Erythroblast (primary cell): ENCODE measurements around the gene POLL.

Source experiments
- DNase-seq, 2 experiments: peaks; one replicate each; lab custom pipeline; 2025; lab: John Stamatoyannopoulos, UW
- GATA1 ChIP-seq: IDR thresholded peaks from 2 replicates; pipeline ENCODE4 v1.6.1; 2011; ENCODE audit warnings: low read depth, mild to moderate bottlenecking, control low read depth, low read length, moderate library complexity
- POLR2A ChIP-seq: IDR thresholded peaks from 2 replicates; pipeline ENCODE4 v1.6.1; 2011; ENCODE audit warnings: mild to moderate bottlenecking, low read length

POLL gene

GRCh38 chr10:101571271-101571925 lies 16.7 kb downstream of the POLL start:
- TF ChIP-seq GATA1 (no peak), POLR2A (no peak)
- DNase-seq = peak in 1 of 2 experiments; percentile 38

- DNase-seq = peak; percentile 62 to 70
- no peak for TF ChIP-seq GATA1
- TF ChIP-seq POLR2A = peak; percentile 33
These were observed 17.4 kb downstream of the POLL start for GRCh38 chr10:101570428-101571270.

DNA sequence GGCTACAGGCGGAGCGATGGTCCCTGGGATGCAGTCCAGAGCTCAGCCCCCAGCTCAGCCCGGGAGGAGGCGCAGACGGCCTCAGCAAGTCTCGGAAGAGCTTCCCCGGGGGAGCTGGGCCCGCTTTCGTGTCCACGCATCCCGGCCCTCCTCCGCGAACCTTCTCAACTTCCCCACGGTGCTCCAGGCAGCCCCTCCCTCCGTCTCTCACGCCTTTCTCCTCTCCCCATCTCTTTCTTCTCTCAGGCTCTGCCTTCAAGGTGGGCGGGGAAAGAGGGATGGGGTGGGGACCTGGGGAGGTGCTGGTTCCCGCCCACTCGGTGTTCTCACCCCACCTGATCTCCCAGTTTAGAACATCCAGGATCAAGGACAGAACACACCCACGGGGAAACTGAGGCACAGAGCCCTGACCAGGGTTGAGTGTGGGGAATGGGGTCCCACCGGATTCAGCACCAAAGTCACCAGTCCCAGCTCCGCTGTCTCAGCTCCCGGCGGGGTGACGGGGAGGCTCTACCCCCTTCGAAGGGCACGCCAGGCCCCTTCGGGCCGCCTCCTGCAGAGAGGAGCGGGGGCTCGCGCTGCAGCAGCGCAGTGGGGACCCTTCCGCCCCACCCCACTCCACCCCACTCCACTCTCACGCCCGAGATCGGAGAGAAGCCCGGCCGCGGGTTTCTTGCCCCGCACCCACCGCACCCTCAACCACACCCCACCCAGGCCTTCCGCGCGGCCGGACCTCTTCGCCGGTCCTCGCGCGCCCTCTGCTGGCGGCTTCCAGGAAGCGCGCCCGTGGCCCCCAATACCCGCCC lies 18.2 kb downstream of the POLL start:
- peak; percentile 89 to 95 for DNase-seq
- peak; percentile 26 for TF ChIP-seq POLR2A
- no peak for TF ChIP-seq GATA1

GRCh38 chr10:101569323-101569621 lies 18.8 kb downstream of the POLL start:
- no peak for DNase-seq
- TF ChIP-seq GATA1 (no peak), POLR2A (no peak)

DNA sequence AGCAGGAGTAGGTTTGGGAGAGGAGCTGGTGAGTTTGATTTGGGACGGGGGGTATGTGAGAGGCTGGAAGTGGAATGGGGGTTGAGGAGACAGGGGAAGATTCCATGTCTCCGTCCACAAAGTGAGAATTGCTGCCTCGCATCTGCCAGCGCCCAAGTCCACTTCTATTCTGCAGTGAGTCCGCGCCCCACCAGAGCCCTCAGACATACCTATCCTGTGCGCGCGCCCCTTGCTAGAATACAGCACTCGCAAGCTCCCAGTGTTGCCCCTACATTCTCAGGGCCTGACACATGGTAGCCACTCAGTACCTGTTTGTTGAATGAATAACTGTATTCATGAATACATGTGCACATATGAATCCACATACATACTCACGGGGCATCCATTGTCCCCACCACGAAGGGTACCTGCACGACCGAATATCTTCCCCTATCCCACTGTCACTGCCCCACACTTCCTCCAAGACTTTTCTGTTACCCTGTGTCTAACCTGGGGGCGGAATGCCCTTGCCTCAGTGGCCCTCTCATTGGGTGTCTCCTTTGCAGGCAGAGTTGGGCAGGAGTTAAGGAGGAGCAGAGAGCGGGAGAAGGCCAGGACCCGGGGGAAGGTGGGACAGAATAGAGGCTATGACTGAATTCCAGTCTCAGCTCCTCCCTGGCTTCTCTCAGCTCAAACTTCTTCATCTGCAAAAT lies 19.9 kb downstream of the POLL start:
- no peak for TF ChIP-seq GATA1
- TF ChIP-seq POLR2A = no peak
- peak in 1 of 2 experiments; percentile 23 for DNase-seq

DNA sequence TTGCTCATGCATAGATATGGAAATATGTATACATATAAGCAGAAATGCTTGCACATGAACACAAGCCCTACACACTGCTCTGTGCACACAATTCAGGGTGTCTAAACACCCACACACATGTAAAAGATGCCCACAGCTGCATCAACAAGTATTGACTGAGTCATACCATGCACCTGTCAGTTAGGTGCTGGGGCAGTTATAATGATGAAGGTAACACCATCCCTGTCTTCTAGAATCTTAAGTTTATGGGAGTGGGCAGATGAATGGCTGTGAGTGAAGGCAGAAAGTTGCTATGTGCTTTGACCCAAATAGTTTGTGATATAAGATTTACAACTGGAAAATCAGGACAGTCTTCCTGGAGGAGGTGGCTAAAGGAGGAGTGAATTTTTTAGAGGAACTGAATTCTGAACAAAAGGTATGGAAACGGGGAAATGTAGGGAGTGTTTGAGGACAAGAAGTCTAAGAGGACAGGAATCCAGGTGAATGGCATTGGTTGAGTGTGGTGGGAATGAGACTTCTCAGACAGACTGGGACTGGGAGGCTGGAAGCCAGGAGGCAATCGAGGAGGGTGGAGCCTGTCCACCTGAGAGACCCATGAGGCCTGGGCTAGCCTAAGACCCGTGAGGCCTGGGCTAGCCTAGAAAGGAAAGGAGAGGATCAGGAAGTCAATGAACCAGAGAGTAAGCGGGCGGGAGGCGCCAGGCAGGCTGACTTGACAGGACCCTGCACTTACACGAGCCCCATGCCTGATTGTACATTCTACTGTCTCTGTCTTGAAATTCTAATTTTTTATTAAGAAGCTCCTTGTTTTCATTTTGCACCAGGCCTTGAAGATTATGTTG lies 20.7 kb downstream of the POLL start:
- TF ChIP-seq POLR2A (no peak), GATA1 (no peak)

DNA sequence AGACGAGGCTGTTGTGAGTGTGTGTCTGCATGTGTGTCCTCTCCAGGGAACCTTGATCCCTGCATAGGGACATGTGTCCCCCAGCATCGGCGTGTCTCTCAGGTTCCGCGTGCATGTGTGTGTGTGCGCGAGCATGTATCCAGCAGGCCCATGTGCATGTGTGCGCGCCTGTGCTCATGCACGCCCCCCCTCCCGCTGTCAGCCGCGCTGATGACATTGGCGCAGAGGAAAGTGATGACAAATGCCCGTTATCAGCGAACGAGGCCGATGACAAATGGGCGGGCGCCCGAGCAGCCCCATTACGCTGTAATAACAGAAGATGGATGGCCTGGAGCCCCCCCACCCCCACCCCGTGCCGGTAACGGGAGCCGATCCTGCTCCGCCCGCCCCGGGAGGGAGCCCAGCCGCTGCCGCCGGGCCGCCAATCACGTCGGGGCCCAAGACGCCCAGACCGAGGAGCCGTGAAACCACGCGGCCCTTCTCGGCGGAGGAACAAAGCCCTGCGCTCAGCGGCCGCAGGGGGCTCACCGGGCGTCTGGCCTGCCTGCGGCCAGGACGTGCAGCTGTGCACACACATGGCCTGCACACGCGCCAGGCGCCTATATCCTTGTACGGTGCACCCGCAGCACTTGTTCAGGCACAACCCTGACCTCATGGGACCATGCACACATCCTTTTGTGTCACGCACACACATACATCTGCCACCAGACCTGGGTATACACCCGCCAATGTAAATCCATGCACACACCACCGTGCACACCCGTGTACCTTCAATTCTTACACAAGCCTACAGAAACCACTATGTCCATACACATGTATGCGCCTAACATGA lies 21.5 kb downstream of the POLL start:
- peak; percentile 84 to 87 for DNase-seq
- TF ChIP-seq POLR2A (no peak), GATA1 (no peak)

More for the DNA sequence above, 20.7 kb downstream of the POLL start:
- peak; percentile 15 to 23 for DNase-seq

GRCh38 chr10:101565936-101566332 lies 22.1 kb downstream of the POLL start:
- no peak for DNase-seq
- no peak for TF ChIP-seq POLR2A
- TF ChIP-seq GATA1 = no peak

GRCh38 chr10:101565370-101565900 lies 22.6 kb downstream of the POLL start:
- no peak for DNase-seq
- TF ChIP-seq GATA1 (no peak), POLR2A (no peak)

- DNase-seq = no peak
- TF ChIP-seq POLR2A (no peak), GATA1 (no peak)
These were observed 23.5 kb downstream of the POLL start for GRCh38 chr10:101564490-101564991.

DNA sequence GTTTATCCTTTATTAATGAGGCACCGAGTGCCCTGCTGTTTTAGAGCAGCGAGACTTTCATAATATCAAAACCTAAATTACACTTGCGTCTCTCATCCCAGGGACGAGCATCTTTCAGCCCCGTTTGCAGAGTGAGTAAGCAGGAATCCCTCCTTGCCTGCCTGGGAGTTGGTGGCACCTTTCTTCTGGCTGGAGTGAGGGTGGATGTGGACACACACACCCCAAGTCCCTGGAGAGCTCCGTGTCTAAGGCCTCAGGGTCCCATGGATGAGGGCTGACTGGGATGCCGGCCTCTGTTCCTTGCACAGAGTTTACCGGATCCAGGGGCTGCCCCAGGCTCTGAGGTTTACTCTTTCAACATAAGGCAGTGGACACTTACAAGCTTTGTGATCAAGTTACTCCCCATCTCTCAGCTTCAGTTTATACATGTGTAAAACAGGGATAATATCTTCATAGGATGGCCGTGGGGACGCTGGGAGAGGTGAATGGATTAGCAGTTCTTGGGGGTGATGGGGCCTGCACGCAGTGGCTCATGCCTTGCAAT lies 24.5 kb downstream of the POLL start:
- no peak for TF ChIP-seq POLR2A
- TF ChIP-seq GATA1 = no peak

More for the DNA sequence above, 24.5 kb downstream of the POLL start:
- no peak for DNase-seq
